Umbilical cord (tissue), 2 donors: ENCODE measurements around the gene SRCAP. TPM values are rescaled to one million over a fixed set of nuclear protein-coding genes. Genes with fewer than 3 reads are reported as not detected.

ENCODE experiments used
- DNase-seq: peaks from one replicate; pipeline ENCODE4 v3.0.0-alpha.2; 2015; ENCODE audit warnings: low spot score
- total RNA-seq: library from RNA; depleted of rRNA; stranded (reverse); fragments of >200 nt; gene quantifications from one replicate; pipeline ENCODE4 v1.2.3, GENCODE V29; 2014; ENCODE audit warnings: low replicate concordance; ENCODE audit not compliant: insufficient read depth

The SRCAP gene
- total RNA-seq = 22.6 TPM

- peak; percentile 87 for DNase-seq
These were observed at the start of gene SRCAP for GRCh38 chr16:30698816-30699614. SRCAP (plus strand) TSS chr16:30699171; CDS start chr16:30700825, 1,654 bp downstream.

- DNase-seq = no peak
These were observed 49.1 kb upstream of the SRCAP start for GRCh38 chr16:30649725-30650368.

GRCh38 chr16:30650369-30651123 lies 48.4 kb upstream of the SRCAP start, which contains the start of gene PRR14:
PRR14 (plus strand) TSS chr16:30650960; CDS start chr16:30651646, 686 bp downstream.
- peak; percentile 100 for DNase-seq

- peak; percentile 47 for DNase-seq
These were observed 47.6 kb upstream of the SRCAP start for GRCh38 chr16:30651124-30652004.

- no peak for DNase-seq
These were observed 47.0 kb upstream of the SRCAP start for GRCh38 chr16:30652005-30652296.

- DNase-seq = no peak
These were observed 46.3 kb upstream of the SRCAP start for GRCh38 chr16:30652718-30653117.

GRCh38 chr16:30654856-30655255 lies 44.1 kb upstream of the SRCAP start:
- no peak for DNase-seq

- no peak for DNase-seq
These were observed 43.1 kb upstream of the SRCAP start for GRCh38 chr16:30655815-30656347.

GRCh38 chr16:30656388-30656787 lies 42.6 kb upstream of the SRCAP start:
- DNase-seq = no peak

GRCh38 chr16:30656974-30657865 lies 41.8 kb upstream of the SRCAP start:
- no peak for DNase-seq

GRCh38 chr16:30657866-30658730 lies 40.9 kb upstream of the SRCAP start, which contains the start of gene FBRS:
FBRS (plus strand) TSS chr16:30658431; CDS start chr16:30659519, 1,088 bp downstream.
- DNase-seq = peak; percentile 100

GRCh38 chr16:30658731-30659506 lies 40.1 kb upstream of the SRCAP start:
- peak; percentile 99 for DNase-seq

GRCh38 chr16:30659507-30660423 lies 39.2 kb upstream of the SRCAP start:
- peak; percentile 61 for DNase-seq

- DNase-seq = no peak
These were observed 38.3 kb upstream of the SRCAP start for GRCh38 chr16:30660424-30661261.

GRCh38 chr16:30662449-30662848 lies 36.5 kb upstream of the SRCAP start:
- DNase-seq = no peak

GRCh38 chr16:30663038-30663437 lies 35.9 kb upstream of the SRCAP start:
- DNase-seq = no peak
